ENCODE measurements around the gene ARHGAP24. TPM values are rescaled to one million over a fixed set of nuclear protein-coding genes. Genes with fewer than 3 reads are reported as not detected.
A peak's percentile ranks its signal among the peaks of the same experiment; 100 is the strongest.

The ARHGAP24 gene
- total RNA-seq, 1 donor from 2014 or later: 11.1 TPM

DNA sequence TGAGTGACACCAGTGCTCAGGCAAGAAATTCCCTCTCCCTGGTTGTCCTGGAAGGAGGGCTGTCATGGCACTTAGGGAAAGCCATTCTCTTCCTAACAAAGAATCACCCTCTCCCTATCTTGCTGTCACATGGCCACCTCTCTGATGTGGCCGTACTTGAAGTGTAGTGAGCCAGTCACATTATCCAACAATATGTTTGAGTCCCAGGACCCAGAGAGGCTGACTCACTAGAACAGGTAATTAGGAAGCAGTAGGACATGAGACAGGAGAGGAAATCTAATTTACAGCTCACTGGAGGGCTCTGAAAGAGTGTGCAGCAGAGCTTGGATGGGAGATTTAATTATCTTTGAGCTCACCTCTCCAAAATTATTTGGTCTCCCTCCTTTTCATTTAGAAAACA lies 299.1 kb downstream of the ARHGAP24 start:
- Histone ChIP-seq H3K36me3 (ENCODE audit: control insufficient read depth, insufficient read depth, low read length) (no peaks in the 10 kb centered on the region), H3K27me3 (ENCODE audit: control insufficient read depth, insufficient read depth, low read length) (no peaks in the 10 kb centered on the region), H3K4me3 (ENCODE audit: low read depth, low read length) (no peak overlapping the region)
- FAIRE-seq: no peak
- TF ChIP-seq, protein P1, sequence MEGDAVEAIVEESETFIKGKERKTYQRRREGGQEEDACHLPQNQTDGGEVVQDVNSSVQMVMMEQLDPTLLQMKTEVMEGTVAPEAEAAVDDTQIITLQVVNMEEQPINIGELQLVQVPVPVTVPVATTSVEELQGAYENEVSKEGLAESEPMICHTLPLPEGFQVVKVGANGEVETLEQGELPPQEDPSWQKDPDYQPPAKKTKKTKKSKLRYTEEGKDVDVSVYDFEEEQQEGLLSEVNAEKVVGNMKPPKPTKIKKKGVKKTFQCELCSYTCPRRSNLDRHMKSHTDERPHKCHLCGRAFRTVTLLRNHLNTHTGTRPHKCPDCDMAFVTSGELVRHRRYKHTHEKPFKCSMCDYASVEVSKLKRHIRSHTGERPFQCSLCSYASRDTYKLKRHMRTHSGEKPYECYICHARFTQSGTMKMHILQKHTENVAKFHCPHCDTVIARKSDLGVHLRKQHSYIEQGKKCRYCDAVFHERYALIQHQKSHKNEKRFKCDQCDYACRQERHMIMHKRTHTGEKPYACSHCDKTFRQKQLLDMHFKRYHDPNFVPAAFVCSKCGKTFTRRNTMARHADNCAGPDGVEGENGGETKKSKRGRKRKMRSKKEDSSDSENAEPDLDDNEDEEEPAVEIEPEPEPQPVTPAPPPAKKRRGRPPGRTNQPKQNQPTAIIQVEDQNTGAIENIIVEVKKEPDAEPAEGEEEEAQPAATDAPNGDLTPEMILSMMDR (IDR thresholded peaks at IDR 0.05; ENCODE audit: insufficient read depth, low read length, severe bottlenecking): no peak
- DNase-seq (ENCODE audit: low read depth): peak; percentile 35

DNA sequence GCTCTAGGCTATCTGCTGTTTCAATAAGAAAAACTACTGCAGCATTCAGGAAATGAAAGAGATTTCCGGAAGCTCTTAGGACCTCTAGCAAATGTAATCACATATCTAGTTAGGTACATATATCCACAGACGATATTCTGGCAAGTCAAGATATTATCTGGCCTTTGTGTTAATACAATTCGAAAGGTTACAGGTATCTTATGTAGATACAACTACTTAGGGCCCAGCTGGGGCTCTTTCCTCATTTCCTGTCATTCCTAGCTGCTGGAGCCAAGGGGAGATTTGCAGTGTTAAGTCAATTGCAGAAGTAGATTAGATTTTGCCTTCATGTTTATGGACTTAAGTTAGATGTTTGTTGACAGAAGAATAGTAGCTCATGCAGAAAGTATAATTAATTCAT lies 299.5 kb downstream of the ARHGAP24 start:
- no peak for DNase-seq (ENCODE audit: low read depth)
- TF ChIP-seq, protein P1 (IDR thresholded peaks at IDR 0.05; ENCODE audit: insufficient read depth, low read length, severe bottlenecking): no peak
- Histone ChIP-seq H3K4me3 (ENCODE audit: low read depth, low read length) (no peak overlapping the region), H3K27me3 (ENCODE audit: control insufficient read depth, insufficient read depth, low read length) (no peaks in the 10 kb centered on the region), H3K36me3 (ENCODE audit: control insufficient read depth, insufficient read depth, low read length) (no peaks in the 10 kb centered on the region)
- FAIRE-seq: no peak

DNA sequence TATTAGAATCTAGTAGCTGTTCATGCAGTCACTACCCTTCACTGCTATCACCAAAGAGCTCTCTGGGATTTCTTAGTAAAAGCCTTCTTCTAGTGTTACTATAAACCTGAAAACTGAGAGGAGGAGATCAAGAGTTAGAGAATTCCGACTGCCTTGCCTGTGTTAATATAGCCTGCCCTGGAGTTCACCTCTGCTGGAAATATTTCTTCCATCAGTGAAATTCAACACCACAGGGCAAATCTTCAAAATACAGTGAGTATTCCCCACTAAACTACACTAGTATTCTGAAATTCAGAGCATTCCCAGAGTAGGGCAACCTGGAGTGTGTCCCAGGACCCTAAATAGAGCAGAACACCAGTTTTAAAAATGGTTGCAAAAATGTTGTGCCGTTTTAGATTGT lies 301.1 kb downstream of the ARHGAP24 start:
- TF ChIP-seq, protein P1 (IDR thresholded peaks at IDR 0.05; ENCODE audit: insufficient read depth, low read length, severe bottlenecking): no peak
- Histone ChIP-seq H3K27me3 (ENCODE audit: control insufficient read depth, insufficient read depth, low read length) (no peaks in the 10 kb centered on the region), H3K4me3 (ENCODE audit: low read depth, low read length) (no peak overlapping the region), H3K36me3 (ENCODE audit: control insufficient read depth, insufficient read depth, low read length) (no peaks in the 10 kb centered on the region)
- no peak for FAIRE-seq
- no peak for DNase-seq (ENCODE audit: low read depth)

DNA sequence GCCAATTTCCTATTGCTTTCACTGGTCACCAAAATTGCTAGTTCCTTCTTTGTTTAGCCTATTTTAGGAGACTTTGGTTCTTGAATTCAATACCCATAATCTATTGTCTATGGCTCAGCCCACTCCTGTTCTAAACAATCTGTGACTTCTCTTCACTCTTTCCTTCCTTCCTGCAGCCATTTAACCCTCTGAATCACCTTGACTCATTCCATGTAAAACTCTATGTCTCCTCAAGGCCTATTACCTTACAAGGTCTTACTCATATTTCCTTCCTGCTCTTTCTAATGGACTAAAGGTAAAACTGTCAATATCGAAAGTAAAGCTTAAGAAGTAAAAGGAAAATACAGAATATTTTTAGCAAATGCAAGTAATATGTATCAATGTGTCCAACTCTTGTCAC lies 301.6 kb downstream of the ARHGAP24 start:
- H3K4me3 ChIP-seq (ENCODE audit: low read depth, low read length): no peak overlapping the region

DNA sequence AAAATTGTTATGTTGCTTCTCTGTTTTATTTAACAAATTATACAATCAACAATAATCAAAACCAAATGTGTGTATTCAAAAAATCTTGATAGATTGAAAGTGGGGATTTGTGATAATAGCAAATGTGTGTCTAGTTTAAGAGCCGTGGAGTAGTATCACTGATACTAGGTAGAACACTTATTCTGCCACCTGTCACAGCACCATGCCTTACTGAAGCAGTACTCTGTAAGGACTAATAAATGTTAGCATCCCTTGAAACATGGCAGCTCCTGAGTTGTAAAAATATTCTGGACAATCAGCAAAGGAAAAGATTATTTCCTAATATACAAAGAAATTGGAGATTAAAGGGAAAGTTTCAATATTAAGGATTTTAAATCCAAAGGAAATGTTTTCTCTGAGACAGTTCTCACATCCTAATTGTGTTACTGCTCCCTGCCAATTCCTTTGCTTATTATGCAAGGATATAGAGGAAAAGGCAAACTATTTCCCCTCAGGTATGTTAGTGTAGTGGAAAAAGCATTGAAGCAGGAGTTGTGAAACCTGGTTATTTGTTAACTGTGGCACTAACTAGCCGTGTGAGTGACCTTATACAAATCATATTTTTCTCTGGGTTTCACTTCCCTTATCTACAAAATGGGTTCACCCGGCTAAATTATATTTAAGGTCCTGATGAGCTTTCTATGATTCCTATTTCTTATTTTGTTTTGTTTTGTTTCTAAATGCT lies 303.1 kb downstream of the ARHGAP24 start:
- TF ChIP-seq, protein P1 (IDR thresholded peaks at IDR 0.05; ENCODE audit: insufficient read depth, low read length, severe bottlenecking): no peak
- no peaks in the 10 kb centered on the region for H3K27me3 ChIP-seq (ENCODE audit: control insufficient read depth, insufficient read depth, low read length)
- no peak for DNase-seq (ENCODE audit: low read depth)
- H3K4me3 ChIP-seq (ENCODE audit: low read depth, low read length): no peak overlapping the region
- no peak for FAIRE-seq
- H3K36me3 ChIP-seq (ENCODE audit: control insufficient read depth, insufficient read depth, low read length): no peaks in the 10 kb centered on the region

More for the DNA sequence above, 301.6 kb downstream of the ARHGAP24 start:
- peak; percentile 95 for DNase-seq (ENCODE audit: low read depth)
- FAIRE-seq: no peak
- Histone ChIP-seq H3K36me3 (ENCODE audit: control insufficient read depth, insufficient read depth, low read length) (no peaks in the 10 kb centered on the region), H3K27me3 (ENCODE audit: control insufficient read depth, insufficient read depth, low read length) (no peaks in the 10 kb centered on the region)
- TF ChIP-seq, protein P1 (IDR thresholded peaks at IDR 0.05; ENCODE audit: insufficient read depth, low read length, severe bottlenecking): no peak

Measured in bronchial epithelial cell (primary cell).